Measurements from ENCODE around the gene RAD51B. TPM values are rescaled to one million over a fixed set of nuclear protein-coding genes. Genes with fewer than 3 reads are reported as not detected.

The RAD51B gene
- total RNA-seq, 6 experiments from 2014 or later, result 2.7 to 5.8 (median 4.3) TPM

DNA sequence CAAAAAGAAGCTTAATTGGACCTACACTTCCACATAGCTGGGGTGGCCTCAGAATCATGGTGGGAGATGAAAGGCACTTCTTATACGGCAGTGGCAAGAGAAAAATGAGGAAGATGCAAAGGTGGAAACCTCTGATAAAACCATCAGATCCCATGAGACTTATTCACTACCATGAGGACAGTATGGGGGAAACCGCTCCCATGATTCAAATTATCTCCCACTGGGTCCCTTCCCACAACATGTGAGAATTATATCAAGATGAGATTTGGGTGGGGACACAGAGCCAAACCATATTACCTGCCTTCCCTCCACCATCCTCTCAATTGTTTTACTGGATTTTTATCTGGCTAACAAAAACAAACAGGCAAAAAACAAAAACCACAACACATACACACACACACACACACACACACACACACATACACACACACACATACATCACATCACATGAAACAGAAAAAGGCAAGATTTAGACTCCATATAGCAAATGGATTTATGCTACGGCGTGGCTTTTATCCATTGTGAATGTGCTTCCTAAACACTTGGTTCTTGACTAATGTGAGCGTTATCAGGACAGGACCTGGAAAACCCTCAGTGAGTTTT is 906.6 kb downstream of the RAD51B start:
- H3K4me1 ChIP-seq, result peaks cover 0 to 47% (median 16%) of the 10 kb centered on the region in 4 donors
- H3K27ac ChIP-seq, result peak overlapping the region in 1 of 3 donors; percentile 90
- no peak overlapping the region for H3K4me3 ChIP-seq
- ATAC-seq, result no peak
- no peaks in the 10 kb centered on the region for H3K36me3 ChIP-seq
- no peaks in the 10 kb centered on the region for H3K9me3 ChIP-seq
- H3K27me3 ChIP-seq, result no peaks in the 10 kb centered on the region
- TF ChIP-seq POLR2A (IDR thresholded peaks at IDR 0.05) (no peak), CTCF (IDR thresholded peaks at IDR 0.05) (no peak)
- WGBS (ENCODE audit: insufficient coverage, low coverage, low lambda C conversion rate, missing lambda C conversion rate), result 98% methylated on average over 4 of the region's 5 CpGs
- intact Hi-C loops (cut with DNase I), result loop anchor here in 1 of 2 donors (10.0 kb wide), 1 partner anchor 49 kb away; no protein-coding TSS in a partner anchor
- DNase-seq, result no peak

DNA sequence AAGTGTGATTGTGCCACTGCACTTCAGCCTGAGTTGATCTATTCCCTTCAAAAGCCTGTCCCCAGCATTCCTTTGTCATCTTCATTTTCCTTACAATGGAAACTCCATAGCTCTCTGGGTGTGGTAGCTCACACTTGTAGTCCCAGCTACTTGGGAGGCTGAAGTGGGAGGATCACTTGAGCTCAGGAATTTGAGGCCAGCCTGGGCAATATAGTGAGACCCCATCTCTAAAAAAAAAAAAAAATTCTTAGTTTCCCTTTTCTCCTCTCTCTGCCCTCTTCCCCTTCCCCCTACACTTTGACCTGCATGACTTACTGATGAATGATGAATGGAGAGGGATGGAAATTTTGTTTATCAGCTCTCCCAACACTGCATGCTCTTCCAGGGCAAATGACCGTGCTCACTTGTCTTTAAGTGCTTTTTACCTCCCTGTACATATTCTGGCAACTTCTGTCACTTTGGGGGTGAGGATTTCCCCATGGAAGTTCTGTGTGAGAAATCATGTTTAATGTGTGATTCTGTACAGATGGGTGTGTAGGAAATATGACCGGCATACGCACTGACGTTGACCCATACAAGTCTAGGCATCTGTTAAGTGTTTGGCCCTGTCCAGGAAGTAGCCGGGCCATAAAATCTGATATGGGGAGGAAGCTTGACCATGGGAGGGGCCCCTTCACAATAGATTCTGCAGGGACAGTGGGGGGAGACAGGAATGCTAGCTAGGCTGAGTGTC is 907.9 kb downstream of the RAD51B start:
- DNase-seq, result no peak
- no peaks in the 10 kb centered on the region for H3K27me3 ChIP-seq
- intact Hi-C loops (cut with DNase I), result loop anchor here in 1 of 2 donors (10.0 kb wide), 1 partner anchor 47 kb away; no protein-coding TSS in a partner anchor
- H3K9me3 ChIP-seq, result no peaks in the 10 kb centered on the region
- H3K4me3 ChIP-seq, result no peak overlapping the region
- ATAC-seq, result peak in 1 of 4 donors; percentile 5
- 74% methylated on average over 4 of the region's 5 CpGs for WGBS (ENCODE audit: insufficient coverage, low coverage, low lambda C conversion rate, missing lambda C conversion rate)
- peaks cover 0 to 37% (median 16%) of the 10 kb centered on the region in 4 donors for H3K4me1 ChIP-seq
- TF ChIP-seq CTCF (IDR thresholded peaks at IDR 0.05) (no peak), POLR2A (IDR thresholded peaks at IDR 0.05) (no peak)
- peak overlapping the region in 1 of 3 donors; percentile 4 for H3K27ac ChIP-seq
- no peaks in the 10 kb centered on the region for H3K36me3 ChIP-seq

- Histone ChIP-seq H3K36me3 (no peaks in the 10 kb centered on the region), H3K27me3 (no peaks in the 10 kb centered on the region), H3K4me3 (no peak overlapping the region), H3K27ac (peak overlapping the region in 2 of 3 donors; percentile 4 to 19), H3K4me1 (peaks cover 0 to 33% (median 16%) of the 10 kb centered on the region in 4 donors), H3K9me3 (no peaks in the 10 kb centered on the region)
- 51% methylated on average over 8 of the region's 10 CpGs for WGBS (ENCODE audit: insufficient coverage, low coverage, low lambda C conversion rate, missing lambda C conversion rate)
- DNase-seq (no peak), ATAC-seq (peak in 2 of 4 donors; percentile 8 to 17)
- intact Hi-C loops (cut with DNase I), result loop anchor here in 1 of 2 donors (10.0 kb wide), 1 partner anchor 46 kb away; no protein-coding TSS in a partner anchor
- no peak for TF ChIP-seq POLR2A (IDR thresholded peaks at IDR 0.05)
- TF ChIP-seq CTCF (IDR thresholded peaks at IDR 0.05), result no peak
Measured at GRCh38 chr14:68728342-68729106, 908.9 kb downstream of the RAD51B start.

DNA sequence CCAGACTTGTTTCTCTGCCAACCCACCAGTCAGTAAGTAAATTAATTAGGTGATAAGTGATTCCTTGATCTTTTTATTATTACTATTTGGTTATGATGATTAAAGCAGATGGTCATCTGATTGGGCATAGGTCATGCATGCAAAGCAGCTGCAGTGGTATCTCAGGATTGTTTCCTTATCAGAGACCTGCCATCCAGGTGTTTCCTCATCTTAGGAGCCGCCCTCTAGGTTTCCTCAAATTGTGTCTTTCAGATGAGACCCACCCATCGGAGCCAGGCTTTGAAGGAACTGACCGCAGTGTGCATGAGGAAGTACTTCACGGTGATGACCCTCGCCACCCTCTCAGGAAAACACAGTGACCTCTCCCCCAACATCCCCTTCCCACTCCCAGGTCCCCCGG is 910.0 kb downstream of the RAD51B start:
- H3K36me3 ChIP-seq, result no peaks in the 10 kb centered on the region
- intact Hi-C loops (cut with DNase I), result loop anchor here in 1 of 2 donors (10.0 kb wide), 1 partner anchor 45 kb away; no protein-coding TSS in a partner anchor
- H3K27me3 ChIP-seq, result no peaks in the 10 kb centered on the region
- ATAC-seq, result no peak
- H3K27ac ChIP-seq, result no peak overlapping the region
- no peak overlapping the region for H3K4me3 ChIP-seq
- 64% methylated on average over 6 of the region's 6 CpGs for WGBS (ENCODE audit: insufficient coverage, low coverage, low lambda C conversion rate, missing lambda C conversion rate)
- H3K9me3 ChIP-seq, result no peaks in the 10 kb centered on the region
- TF ChIP-seq CTCF (IDR thresholded peaks at IDR 0.05), result no peak
- no peak for TF ChIP-seq POLR2A (IDR thresholded peaks at IDR 0.05)
- peaks cover 0 to 29% (median 13%) of the 10 kb centered on the region in 4 donors for H3K4me1 ChIP-seq
- DNase-seq, result no peak
